ENCODE data around the gene CDKN1A. TPM values are rescaled to one million over a fixed set of nuclear protein-coding genes. Genes with fewer than 3 reads are reported as not detected.

The CDKN1A gene

DNA sequence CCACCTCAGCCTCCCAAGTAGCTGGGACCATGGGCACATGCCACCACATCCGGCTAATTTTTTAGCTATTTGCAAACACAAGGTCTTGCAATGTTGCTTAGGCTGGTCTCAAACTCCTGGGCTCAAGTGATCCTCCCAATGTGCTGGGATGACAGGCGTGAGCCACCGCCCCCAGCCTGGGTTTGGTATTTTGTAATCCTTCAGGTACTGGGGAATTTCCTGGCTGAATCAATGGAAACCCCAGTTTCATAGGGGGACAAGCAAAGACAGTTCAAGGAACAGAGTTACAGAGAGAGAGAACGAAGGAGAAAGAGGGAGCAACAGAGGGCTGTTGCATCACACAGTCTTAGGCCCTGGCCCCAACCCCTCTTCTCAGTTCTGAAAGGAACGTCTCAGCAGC is 54.8 kb downstream of the CDKN1A start:
- WGBS (ENCODE audit: extremely low coverage, insufficient coverage, low lambda C conversion rate), result no CpG with 5 or more reads among the region's 5 CpGs
- DNase-seq, result no peak
- H3K79me1 ChIP-seq (ENCODE audit: low read length), result no peaks in the 10 kb centered on the region

GRCh38 chr6:36734486-36735060 is 56.1 kb downstream of the CDKN1A start:
- no peaks in the 10 kb centered on the region for H3K36me3 ChIP-seq (ENCODE audit: control insufficient read depth, insufficient read depth, low read length)
- no peak overlapping the region for H3K56ac ChIP-seq (ENCODE audit: low read length)
- H2BK120ac ChIP-seq (ENCODE audit: low read depth, low read length), result no peak overlapping the region
- no peak overlapping the region for H3K23ac ChIP-seq (ENCODE audit: low read length)
- H4K8ac ChIP-seq (ENCODE audit: low read depth, low read length), result no peak overlapping the region
- H3K4me2 ChIP-seq (ENCODE audit: low read length), result no peak overlapping the region
- no peak overlapping the region for H2BK15ac ChIP-seq (replicated peaks; ENCODE audit: low read depth)
- no peak overlapping the region for H3K9ac ChIP-seq (ENCODE audit: low read length)
- H3K79me2 ChIP-seq (ENCODE audit: control insufficient read depth, insufficient read depth, low read length), result no peaks in the 10 kb centered on the region
- no peak overlapping the region for H3K4ac ChIP-seq (ENCODE audit: low read depth, low read length)
- H2AK5ac ChIP-seq (ENCODE audit: low read length), result no peak overlapping the region
- no peaks in the 10 kb centered on the region for H3K4me1 ChIP-seq (ENCODE audit: control insufficient read depth, low read depth, low read length)
- no peaks in the 10 kb centered on the region for H3K79me1 ChIP-seq (ENCODE audit: low read length)
- H3K27me3 ChIP-seq (ENCODE audit: insufficient read depth, low read length, poor library complexity), result no peaks in the 10 kb centered on the region
- DNase-seq, result no peak
- no peak overlapping the region for H3K18ac ChIP-seq (ENCODE audit: low read length)
- no peak overlapping the region for H4K5ac ChIP-seq (ENCODE audit: low read length)
- no peak overlapping the region for H3K27ac ChIP-seq (ENCODE audit: low read depth, low read length)
- WGBS (ENCODE audit: extremely low coverage, insufficient coverage, low lambda C conversion rate), result no CpG with 5 or more reads among the region's 7 CpGs
- no peak overlapping the region for H2BK5ac ChIP-seq (ENCODE audit: low read length)
- no peak overlapping the region for H3K4me3 ChIP-seq (ENCODE audit: low read length)

More for the DNA sequence above, 54.8 kb downstream of the CDKN1A start:
- H3K4ac ChIP-seq (ENCODE audit: low read depth, low read length), result no peak overlapping the region
- H3K9ac ChIP-seq (ENCODE audit: low read length), result no peak overlapping the region
- H3K4me3 ChIP-seq (ENCODE audit: low read length), result no peak overlapping the region
- no peak overlapping the region for H2BK120ac ChIP-seq (ENCODE audit: low read depth, low read length)
- no peak overlapping the region for H3K4me2 ChIP-seq (ENCODE audit: low read length)
- no peak overlapping the region for H3K23ac ChIP-seq (ENCODE audit: low read length)
- H2BK5ac ChIP-seq (ENCODE audit: low read length), result no peak overlapping the region
- H4K5ac ChIP-seq (ENCODE audit: low read length), result no peak overlapping the region
- H3K79me2 ChIP-seq (ENCODE audit: control insufficient read depth, insufficient read depth, low read length), result no peaks in the 10 kb centered on the region
- H2AK5ac ChIP-seq (ENCODE audit: low read length), result no peak overlapping the region
- no peak overlapping the region for H3K27ac ChIP-seq (ENCODE audit: low read depth, low read length)
- H3K27me3 ChIP-seq (ENCODE audit: insufficient read depth, low read length, poor library complexity), result no peaks in the 10 kb centered on the region
- H3K18ac ChIP-seq (ENCODE audit: low read length), result no peak overlapping the region
- H3K4me1 ChIP-seq (ENCODE audit: control insufficient read depth, low read depth, low read length), result no peaks in the 10 kb centered on the region
- H4K8ac ChIP-seq (ENCODE audit: low read depth, low read length), result no peak overlapping the region
- no peaks in the 10 kb centered on the region for H3K36me3 ChIP-seq (ENCODE audit: control insufficient read depth, insufficient read depth, low read length)
- H2BK15ac ChIP-seq (replicated peaks; ENCODE audit: low read depth), result no peak overlapping the region
- H3K56ac ChIP-seq (ENCODE audit: low read length), result no peak overlapping the region

DNA sequence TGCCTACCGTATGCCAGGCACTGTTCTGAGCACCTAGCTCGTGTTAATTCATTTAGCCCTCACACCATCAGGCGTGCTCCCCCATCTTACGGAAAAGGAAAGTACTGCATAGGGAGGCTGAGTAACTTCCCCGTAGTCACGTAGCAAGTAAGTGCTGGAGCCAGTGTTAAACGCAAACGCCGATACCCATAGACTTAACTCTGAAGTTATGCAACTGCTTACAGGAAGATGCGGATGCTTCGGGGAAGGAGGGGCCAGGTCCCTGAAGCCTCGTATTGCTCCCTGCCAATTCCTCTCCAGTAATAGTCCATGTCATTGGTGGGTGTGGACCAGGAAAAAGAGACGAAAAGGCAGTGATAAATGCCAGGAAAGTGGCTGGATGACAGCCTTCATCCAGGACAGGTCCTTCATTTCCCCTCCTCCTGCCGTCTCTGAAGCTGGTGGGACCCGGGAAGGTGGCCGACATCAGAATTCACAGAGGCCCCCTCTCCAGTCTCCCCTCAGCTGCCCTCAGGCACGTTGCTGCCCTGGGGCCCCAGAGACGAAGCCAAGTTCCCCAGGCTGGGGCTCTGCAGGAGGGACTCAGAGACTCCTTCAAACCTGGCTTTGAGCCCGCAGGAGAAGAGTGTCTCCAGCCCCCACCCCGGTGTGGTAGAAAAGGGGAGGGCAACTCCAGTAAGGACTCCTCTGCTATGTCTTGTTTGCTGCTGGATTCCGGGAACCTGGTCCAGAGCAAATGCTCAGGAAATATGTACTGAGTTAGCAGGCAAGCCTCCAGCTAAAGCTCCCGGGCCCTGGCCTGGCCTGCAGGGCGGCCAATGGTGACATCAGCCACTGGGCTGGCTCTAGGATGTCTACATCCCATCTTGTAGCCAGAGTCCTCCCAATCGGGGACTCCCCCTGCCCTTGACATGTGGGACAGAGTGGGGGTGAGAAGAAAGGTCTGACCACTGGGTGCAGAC is 56.9 kb downstream of the CDKN1A start:
- peak; percentile 31 for DNase-seq
- Histone ChIP-seq H2AK5ac (ENCODE audit: low read length) (no peak overlapping the region), H3K4me1 (ENCODE audit: control insufficient read depth, low read depth, low read length) (no peaks in the 10 kb centered on the region), H2BK120ac (ENCODE audit: low read depth, low read length) (no peak overlapping the region), H3K4ac (ENCODE audit: low read depth, low read length) (no peak overlapping the region), H3K27me3 (ENCODE audit: insufficient read depth, low read length, poor library complexity) (no peaks in the 10 kb centered on the region), H3K4me3 (ENCODE audit: low read length) (no peak overlapping the region), H4K5ac (ENCODE audit: low read length) (no peak overlapping the region), H3K56ac (ENCODE audit: low read length) (no peak overlapping the region), H4K8ac (ENCODE audit: low read depth, low read length) (no peak overlapping the region), H2BK15ac (replicated peaks; ENCODE audit: low read depth) (no peak overlapping the region), H3K9ac (ENCODE audit: low read length) (no peak overlapping the region), H3K79me2 (ENCODE audit: control insufficient read depth, insufficient read depth, low read length) (no peaks in the 10 kb centered on the region), H3K27ac (ENCODE audit: low read depth, low read length) (no peak overlapping the region), H3K79me1 (ENCODE audit: low read length) (no peaks in the 10 kb centered on the region), H3K36me3 (ENCODE audit: control insufficient read depth, insufficient read depth, low read length) (no peaks in the 10 kb centered on the region), H3K4me2 (ENCODE audit: low read length) (no peak overlapping the region), H3K18ac (ENCODE audit: low read length) (no peak overlapping the region), H2BK5ac (ENCODE audit: low read length) (no peak overlapping the region), H3K23ac (ENCODE audit: low read length) (no peak overlapping the region)
- WGBS (ENCODE audit: extremely low coverage, insufficient coverage, low lambda C conversion rate), result no CpG with 5 or more reads among the region's 24 CpGs

Small RNAs within 50 kb of the gene (small RNA-seq; reads per million reads assigned to genes)
- gene RF00019 (ENCODE audit: insufficient read depth), result not detected
- not detected for gene RNU1-88P (ENCODE audit: insufficient read depth)

Data from mesendoderm (in vitro differentiated cells).